Neutrophil (primary cell): Measurements from ENCODE around the gene ZNF618.

Experiments
- H3K27ac ChIP-seq: fragments of 200-600 bp; sonication (generic); 2 replicates; pipeline ENCODE4 v1.5.1; 2016; ENCODE audit warnings: mild to moderate bottlenecking, moderate library complexity
- H3K27me3 ChIP-seq: fragments of 200-600 bp; sonication (generic); 2 replicates; pipeline ENCODE4 v1.6.0; 2016; ENCODE audit warnings: mild to moderate bottlenecking
- H3K36me3 ChIP-seq: fragments of 200-600 bp; sonication (generic); 2 replicates; pipeline ENCODE4 v1.5.1; 2017
- H3K4me1 ChIP-seq, 2 experiments: fragments of 200-600 bp in 1 of 2; sonication (generic) in 1 of 2; 1 replicate in 1 of 2; 2 replicates in 1 of 2; pipeline versions ENCODE4 v1.5.1 to v1.6.1; 2013 to 2016; ENCODE audit warnings: low read depth in 1 of 2, low read length in 1 of 2, mild to moderate bottlenecking in 1 of 2, moderate library complexity in 1 of 2; ENCODE audit not compliant: control insufficient read depth in 1 of 2, insufficient read depth in 1 of 2
- H3K4me3 ChIP-seq, 2 experiments: fragments of 200-600 bp in 1 of 2; sonication (generic) in 1 of 2; 1 replicate in 1 of 2; 2 replicates in 1 of 2; pipeline ENCODE4 v1.5.1; 2013 to 2016; ENCODE audit warnings: low read depth in 1 of 2, low read length in 1 of 2, mild to moderate bottlenecking in 1 of 2, moderate library complexity in 1 of 2
- H3K9me3 ChIP-seq: fragments of 200-600 bp; sonication (generic); 2 replicates; pipeline ENCODE4 v1.5.1; 2016
- CTCF ChIP-seq: fragments of 200-600 bp; sonication (generic); IDR thresholded peaks from 2 replicates; pipeline ENCODE4 v1.5.1; 2016; ENCODE audit warnings: antibody characterized with exemption

The ZNF618 gene

GRCh38 chr9:114088571-114089170 is 212.6 kb downstream of the ZNF618 start:
- Histone ChIP-seq H3K27ac (no peak overlapping the region), H3K9me3 (no peaks in the 10 kb centered on the region), H3K4me3 (no peak overlapping the region), H3K4me1 (no peaks in the 10 kb centered on the region), H3K27me3 (no peaks in the 10 kb centered on the region), H3K36me3 (no peaks in the 10 kb centered on the region)
- no peak for TF ChIP-seq CTCF

DNA sequence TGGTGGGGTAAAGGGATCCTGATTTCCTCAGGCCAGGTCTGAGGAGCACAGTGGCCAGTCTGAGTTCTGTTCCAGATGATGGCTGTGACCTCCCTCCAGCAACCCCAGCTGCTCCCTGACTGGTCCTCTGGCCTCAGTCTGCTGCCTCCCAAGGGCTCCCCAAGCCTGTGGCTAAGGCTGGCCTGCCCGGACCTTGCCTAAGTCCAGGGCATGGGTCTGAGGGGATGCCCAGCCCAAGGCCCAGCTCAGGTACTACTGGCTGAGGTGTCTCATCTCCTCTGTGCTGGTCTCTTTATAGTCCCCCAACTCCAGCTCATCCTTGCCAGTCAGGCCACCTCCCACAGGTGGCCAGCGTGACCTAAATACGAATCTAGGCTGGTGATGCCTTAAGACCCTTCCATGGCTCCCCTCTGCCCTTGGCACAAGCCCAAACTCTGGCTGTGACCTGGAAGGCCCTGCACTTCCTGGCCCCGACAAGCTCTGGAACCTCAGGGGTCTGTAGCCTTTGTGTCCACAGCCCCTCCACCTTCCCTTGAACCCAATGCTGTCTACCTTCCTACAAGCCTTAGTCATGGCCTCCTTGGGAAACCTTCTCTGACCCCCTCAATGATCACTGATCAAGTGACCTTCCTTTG is 213.2 kb downstream of the ZNF618 start:
- Histone ChIP-seq H3K4me1 (no peaks in the 10 kb centered on the region), H3K27me3 (no peaks in the 10 kb centered on the region), H3K36me3 (no peaks in the 10 kb centered on the region), H3K27ac (no peak overlapping the region), H3K4me3 (no peak overlapping the region), H3K9me3 (no peaks in the 10 kb centered on the region)
- TF ChIP-seq CTCF = no peak

GRCh38 chr9:114090798-114091197 is 214.7 kb downstream of the ZNF618 start:
- H3K4me3 ChIP-seq = no peak overlapping the region
- H3K27me3 ChIP-seq = peaks cover 5% of the 10 kb centered on the region

GRCh38 chr9:114091711-114092110 is 215.6 kb downstream of the ZNF618 start:
- no peaks in the 10 kb centered on the region for H3K36me3 ChIP-seq
- no peaks in the 10 kb centered on the region for H3K4me1 ChIP-seq
- no peak overlapping the region for H3K4me3 ChIP-seq
- no peak for TF ChIP-seq CTCF
- H3K9me3 ChIP-seq = no peaks in the 10 kb centered on the region
- peaks cover 14% of the 10 kb centered on the region for H3K27me3 ChIP-seq
- H3K27ac ChIP-seq = no peak overlapping the region

More at GRCh38 chr9:114090798-114091197, 214.7 kb downstream of the ZNF618 start:
- Histone ChIP-seq H3K9me3 (no peaks in the 10 kb centered on the region), H3K36me3 (no peaks in the 10 kb centered on the region), H3K27ac (no peak overlapping the region), H3K4me1 (no peaks in the 10 kb centered on the region)
- TF ChIP-seq CTCF = no peak

GRCh38 chr9:114092336-114092735 is 216.2 kb downstream of the ZNF618 start:
- Histone ChIP-seq H3K4me1 (no peaks in the 10 kb centered on the region), H3K27ac (no peak overlapping the region), H3K4me3 (no peak overlapping the region), H3K9me3 (no peaks in the 10 kb centered on the region), H3K27me3 (peaks cover 21% of the 10 kb centered on the region), H3K36me3 (no peaks in the 10 kb centered on the region)
- TF ChIP-seq CTCF = no peak
